ENCODE measurements around the gene SMIM41.
A peak's percentile ranks its signal among the peaks of the same experiment; 100 is the strongest.

- TF ChIP-seq CTCF (IDR thresholded peaks at IDR 0.05 in 8 of 11, conservative IDR thresholded peaks at IDR 0.05 in 3 of 11) (peak; percentile 84 to 97 (median 93)), POLR2AphosphoS5 (IDR thresholded peaks at IDR 0.05) (peak in 2 of 3 donors; percentile 43), POLR2A (IDR thresholded peaks at IDR 0.05) (no peak)
Measured at GRCh38 chr12:52082988-52083637, 3.6 kb downstream of the SMIM41 start.
